ENCODE results near the gene RASGEF1B.

RASGEF1B gene

GRCh38 chr4:81466841-81467671, 4.7 kb downstream of the RASGEF1B start:
- peak; percentile 35 to 39 for DNase-seq (ENCODE audit: low read depth in 2 of 2)

DNA sequence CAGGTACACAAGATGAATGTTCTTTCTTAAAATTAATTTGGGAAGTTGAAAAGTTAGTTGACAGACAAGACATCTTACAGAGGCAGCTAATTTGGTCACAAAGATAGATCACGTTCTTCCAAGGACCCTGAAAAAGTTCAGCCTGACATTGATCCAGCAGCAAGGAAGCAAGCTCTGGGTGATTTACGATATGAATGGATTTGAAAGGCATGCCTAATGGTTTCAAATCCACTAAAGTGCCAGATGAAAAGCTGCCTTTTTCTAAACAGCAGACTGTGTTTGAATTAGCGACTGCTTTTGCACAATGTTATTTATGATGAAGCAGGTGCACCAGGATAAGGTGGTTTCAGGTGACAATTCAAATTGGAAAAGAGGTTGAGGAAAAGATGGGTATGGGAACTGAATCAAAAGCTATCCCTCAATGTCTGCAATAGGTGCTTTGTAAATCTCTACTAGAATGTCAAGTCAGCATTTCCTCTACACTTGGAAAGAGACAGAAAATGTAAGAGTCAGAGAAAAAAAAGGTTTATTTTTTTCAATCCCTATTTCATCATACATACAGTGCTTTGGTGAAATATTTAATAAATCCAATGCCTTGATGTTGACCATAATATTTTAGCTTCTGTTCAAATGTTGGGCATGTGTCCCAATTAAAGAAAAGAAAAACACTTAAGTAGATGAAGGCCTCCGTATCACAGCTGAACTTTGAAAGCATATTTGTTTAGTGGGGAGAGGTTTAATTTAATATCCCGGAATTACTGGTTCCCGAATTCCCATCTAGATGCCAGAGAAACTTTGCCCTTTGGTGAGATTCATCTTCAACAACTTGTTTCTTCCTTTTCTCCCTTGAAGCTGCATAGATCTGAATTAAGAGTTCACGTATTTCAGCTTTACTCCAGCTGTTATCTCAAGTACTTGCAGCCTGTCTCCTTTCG, 6.0 kb downstream of the RASGEF1B start:
- no peak for DNase-seq (ENCODE audit: low read depth in 2 of 2)

- no peak for DNase-seq (ENCODE audit: low read depth in 2 of 2)
These were observed 10.9 kb downstream of the RASGEF1B start for GRCh38 chr4:81460834-81461233.

DNA sequence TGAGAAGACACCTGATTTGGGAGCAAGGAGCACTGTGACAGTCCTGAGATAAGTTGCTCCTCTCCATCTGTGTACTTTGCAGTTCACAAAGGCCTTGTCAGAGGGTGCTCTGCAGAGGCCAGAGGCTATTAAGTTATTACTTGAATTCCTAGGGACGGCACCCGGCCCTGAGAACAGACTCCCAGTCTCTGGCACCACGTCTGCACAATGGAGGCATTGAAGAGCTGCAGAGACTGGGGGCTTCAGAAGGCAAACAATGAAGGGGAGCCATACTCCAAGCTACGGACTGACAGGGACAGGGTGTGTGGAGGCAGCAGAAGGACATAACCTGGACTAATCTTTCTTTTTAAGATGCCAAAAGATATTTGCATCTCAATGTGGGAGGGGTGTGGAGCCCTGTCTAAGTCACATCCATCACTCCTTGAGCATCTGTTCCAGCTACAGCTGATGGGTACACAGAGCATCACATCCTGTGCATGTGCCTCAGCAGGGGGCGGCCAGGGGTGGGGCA, 11.5 kb downstream of the RASGEF1B start:
- DNase-seq (ENCODE audit: low read depth in 2 of 2), result no peak

DNA sequence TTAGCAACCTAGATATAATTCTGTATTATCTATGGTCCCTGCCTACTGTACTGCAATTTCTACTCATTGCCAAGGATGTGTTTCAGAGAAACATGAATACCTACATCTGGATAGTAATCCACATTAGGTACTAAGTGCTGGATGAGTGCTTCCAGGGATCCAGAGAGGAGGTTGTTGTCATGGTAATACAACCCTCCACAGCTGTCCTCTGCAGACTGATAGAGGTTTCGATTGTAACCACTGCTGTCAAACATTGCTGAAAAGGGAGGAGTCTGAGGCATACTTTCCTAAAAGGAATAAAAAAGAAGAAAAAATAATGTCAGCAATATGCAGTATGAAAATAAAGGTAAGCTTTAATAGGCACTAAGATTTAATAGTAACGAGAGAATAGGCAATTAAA, 12.5 kb downstream of the RASGEF1B start:
- DNase-seq (ENCODE audit: low read depth in 2 of 2), result no peak

DNA sequence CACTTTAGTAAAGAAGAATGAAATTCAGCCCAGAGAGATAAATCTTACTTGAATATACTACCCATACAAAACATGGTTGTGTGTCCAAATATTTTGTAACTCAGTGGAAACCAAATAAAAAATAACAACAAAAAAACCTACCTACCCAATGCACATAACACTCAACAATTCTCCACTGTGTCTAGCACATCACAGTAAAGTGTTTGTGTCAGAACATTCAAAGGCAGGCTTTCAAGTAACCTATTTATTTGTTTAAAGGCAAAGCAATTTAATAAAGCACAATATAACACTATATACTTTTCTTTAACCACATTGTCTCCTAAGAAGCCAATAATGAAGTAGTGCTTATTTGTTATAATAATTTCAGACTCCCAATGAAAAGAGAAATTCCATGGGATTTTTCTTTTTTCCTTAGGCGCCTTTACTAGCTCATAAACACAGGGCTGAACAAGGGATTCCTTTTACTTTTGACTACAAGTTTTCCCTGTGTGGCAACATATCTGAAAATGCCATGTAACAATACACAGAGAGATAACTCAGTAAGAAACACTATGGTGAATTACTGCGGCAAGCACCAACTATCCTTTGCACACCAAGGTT, 13.7 kb downstream of the RASGEF1B start:
- DNase-seq (ENCODE audit: low read depth in 2 of 2), result no peak

- no peak for DNase-seq (ENCODE audit: low read depth in 2 of 2)
These were observed 14.4 kb downstream of the RASGEF1B start for GRCh38 chr4:81457345-81457744.

DNA sequence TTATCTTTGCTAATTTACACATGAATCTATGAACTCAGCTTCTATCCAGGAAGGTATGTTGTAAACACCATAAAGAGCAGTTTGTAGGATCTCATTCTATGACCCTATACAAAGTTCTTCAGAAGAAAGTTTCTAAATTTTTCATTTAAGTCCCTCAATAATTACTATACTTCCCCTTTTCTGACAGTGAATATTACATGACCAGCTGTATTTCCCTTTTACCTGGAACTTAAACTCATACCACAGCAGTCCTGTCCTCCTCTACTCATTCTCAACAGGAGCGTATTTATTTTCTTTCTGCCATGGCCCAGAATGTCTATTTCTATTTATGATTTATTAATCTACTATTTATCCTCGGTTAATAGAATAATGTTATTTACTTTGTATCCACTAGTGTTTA, 15.8 kb downstream of the RASGEF1B start:
- no peak for DNase-seq (ENCODE audit: low read depth in 2 of 2)

GRCh38 chr4:81454948-81455347, 16.8 kb downstream of the RASGEF1B start:
- DNase-seq (ENCODE audit: low read depth in 2 of 2), result no peak

DNA sequence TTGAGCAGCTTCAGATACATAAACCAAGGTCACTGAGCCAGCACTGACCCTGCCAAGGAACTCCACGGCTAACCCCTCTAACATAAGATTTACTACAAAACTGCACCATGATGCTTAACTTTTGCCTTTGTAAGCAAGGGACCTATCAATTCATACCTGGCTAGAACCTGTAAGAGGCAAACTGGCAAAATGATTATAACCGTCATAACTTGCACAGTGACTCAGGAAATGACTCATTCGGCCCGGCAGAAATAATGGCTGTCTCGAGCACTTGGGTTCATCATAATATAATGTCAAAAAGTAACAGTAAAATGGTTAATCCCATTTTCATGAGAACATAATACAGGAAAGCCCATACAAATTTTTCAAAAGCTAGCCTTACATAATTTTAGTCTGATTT, 17.2 kb downstream of the RASGEF1B start:
- no peak for DNase-seq (ENCODE audit: low read depth in 2 of 2)

DNA sequence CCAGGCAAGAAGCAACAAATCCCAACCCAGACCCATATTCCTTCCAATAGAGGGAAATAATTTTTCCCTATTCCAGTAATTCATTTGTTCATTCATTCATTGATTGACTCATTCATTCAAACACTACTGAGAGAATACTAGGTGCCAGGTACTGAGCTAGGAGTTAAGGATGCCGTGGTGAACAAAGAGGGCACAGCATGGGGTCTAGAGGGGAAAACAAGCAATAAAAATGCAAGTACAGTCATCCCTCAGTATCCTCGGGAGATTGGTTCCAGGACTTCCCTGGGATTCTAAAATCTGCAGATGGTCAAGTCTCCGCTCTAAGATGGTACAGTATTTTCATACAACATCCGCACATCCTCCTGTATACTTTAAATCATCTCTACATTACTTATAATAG, 18.7 kb downstream of the RASGEF1B start:
- DNase-seq (ENCODE audit: low read depth in 2 of 2), result no peak

DNA sequence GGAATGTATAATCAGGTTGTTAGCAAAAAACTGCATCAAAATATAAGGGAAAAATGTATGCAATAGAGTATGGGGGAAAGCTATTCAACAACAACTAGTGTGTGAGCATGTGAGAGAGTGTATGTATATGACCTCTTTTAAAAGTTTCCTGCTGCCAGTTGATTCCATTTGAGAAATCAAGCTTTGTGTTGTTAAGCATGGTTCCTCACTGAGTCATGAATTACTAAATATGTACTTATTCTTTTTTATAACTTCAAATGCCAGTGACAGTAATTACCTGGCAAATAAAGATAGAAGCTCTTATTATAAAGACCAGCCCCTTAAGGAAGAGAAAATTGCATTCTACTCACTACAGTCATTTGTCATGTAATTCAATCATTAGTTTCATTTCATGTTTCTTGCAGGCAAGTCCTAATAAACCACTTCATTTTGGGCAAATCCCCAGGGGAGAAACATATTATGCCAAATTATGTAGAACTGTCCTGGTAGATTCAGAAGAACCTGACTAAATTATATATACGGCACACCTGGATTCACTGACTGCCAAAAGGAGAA, 19.2 kb downstream of the RASGEF1B start:
- no peak for DNase-seq (ENCODE audit: low read depth in 2 of 2)

DNA sequence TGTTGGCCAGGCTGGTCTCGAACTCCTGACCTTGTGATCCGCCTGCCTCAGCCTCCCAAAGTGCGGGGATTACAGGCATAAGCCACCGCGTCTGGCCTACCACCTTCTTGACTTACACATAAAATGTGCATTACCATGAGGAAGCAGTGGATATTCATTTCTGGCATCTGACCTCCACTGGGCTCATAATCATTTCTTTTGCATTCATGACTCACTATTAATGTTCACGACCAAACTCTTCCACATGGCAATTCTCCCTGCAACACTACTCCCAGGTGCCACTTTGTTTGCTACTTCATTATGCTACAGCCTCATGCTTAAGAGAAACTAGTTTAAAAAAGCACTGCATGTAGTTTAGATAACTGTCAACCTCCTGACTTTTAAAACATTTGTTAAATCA, 22.7 kb downstream of the RASGEF1B start:
- DNase-seq (ENCODE audit: low read depth in 2 of 2), result no peak

GRCh38 chr4:81447566-81448229, 24.0 kb downstream of the RASGEF1B start:
- no peak for DNase-seq (ENCODE audit: low read depth in 2 of 2)

GRCh38 chr4:81446634-81447033, 25.1 kb downstream of the RASGEF1B start:
- DNase-seq (ENCODE audit: low read depth in 2 of 2), result no peak

DNA sequence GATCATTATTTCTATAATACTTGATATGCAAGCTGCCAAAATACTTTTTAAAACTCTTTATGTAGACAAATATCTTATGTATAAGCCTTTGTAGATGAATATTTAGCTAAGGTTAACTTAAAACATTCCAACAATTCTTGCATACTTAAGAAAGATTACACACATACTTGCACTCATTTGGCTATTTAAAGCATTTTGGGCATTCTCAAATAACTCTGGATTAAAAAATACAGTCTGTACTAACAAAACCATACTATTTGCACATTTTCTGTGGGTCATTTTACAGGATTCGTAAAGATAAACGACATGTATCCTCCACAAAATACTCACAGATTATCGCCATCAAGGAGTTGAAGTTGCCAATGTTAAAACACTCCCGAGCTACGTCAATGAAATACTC, 26.5 kb downstream of the RASGEF1B start:
- DNase-seq (ENCODE audit: low read depth in 2 of 2), result no peak

DNA sequence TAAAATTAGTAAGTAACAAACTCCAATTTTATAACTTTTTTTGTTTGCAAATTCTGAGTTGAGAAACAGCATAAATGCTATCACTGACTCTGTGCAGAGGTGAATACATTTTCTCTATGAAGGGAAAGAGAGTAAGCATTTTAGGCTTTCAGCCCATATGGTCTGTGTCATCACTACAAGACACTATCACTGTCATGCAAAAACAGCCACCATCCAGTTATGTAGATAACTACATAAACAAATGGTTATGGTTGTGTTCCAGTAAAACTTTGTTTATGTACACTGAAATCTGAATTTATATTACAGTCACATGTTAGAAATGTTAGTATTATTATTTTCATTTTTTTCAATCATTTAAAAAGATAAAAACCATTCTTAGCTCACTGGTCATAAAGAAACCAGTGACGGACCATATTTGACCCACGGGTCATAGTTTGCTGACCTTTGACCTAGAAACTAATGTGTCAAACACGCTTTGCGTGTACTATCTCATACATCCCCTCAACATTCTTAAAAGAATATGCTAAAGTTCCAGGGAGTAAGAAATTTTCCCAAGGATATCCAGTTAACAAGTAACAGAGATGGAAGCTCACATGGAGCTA, 29.1 kb downstream of the RASGEF1B start:
- DNase-seq (ENCODE audit: low read depth in 2 of 2), result no peak

DNA sequence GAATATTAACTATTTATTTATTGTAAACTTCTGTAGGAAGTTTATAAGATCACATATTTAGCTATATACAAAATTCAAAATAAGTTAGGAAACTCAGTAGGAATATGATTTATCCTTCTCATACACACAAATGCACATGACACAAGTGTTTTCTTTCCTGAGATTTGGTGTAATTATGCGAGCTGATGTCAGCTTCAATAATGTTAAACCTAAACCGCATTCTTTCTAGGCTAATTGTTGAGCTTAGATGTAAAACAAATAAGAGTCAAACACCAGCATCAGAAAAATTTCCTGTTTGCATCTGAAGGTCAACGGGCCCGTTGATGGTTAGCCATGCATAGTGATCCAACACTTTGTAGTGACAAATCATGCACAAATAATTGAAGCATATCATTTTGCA, 30.8 kb downstream of the RASGEF1B start:
- DNase-seq (ENCODE audit: low read depth in 2 of 2), result no peak

DNA sequence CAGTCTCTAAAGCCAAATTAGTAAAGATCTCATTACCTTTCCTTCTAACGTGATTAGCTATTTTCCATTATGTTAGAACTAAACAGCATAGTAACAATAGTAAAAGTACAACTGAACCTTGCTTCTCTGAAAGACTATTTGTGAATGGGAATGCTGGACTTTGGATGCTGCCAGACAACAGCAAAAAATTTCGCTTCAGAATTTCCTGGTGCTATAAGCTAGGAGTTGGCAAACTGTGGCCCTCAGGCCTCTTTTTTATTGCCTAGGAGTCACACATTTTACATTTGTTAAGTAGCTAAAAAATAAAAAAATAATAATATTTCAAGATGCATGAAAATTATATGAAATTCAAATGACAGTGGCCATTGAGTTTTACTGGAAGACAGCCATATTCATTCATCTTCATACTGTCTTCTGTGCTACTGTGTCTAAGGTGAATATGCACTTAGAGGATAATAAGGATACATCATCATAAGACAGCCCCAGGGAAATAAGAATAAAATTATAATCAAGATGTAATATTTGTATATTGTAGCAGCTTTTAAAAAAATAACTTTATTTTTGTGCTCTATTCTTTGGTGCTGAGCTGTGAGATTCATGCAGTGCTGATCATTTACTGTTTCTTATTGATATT, 34.6 kb downstream of the RASGEF1B start:
- no peak for DNase-seq (ENCODE audit: low read depth in 2 of 2)

DNA sequence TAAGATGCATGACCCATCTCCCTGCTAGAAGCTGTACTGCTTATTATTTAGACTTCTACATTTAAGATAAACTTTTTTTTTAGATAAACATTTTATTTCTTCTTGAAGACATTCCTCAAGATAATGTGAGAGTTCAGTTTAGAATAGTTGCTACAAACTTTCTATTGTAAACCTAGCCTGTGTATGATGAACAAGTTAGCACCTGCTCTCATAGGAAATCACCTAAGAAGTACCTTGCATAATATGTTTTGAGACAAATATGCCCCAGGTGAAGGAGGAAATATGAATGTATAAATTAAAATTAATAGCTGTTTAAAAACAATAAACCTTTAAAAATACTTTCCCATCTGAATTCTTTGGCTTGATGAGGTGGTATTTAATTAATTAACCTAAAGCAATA, 35.6 kb downstream of the RASGEF1B start:
- DNase-seq (ENCODE audit: low read depth in 2 of 2), result no peak
